Activated CD8-positive, alpha-beta memory T cell treated with anti-CD3 and anti-CD28 coated beads for 48 hours (primary cell): ENCODE measurements around the gene GMDS.

Experiments
- DNase-seq, 3 experiments: peaks; one replicate each; pipeline ENCODE4 v3.0.0-alpha.2; 2020; ENCODE audit warnings: low read depth in 2 of 3, low spot score in 2 of 3

The GMDS gene

GRCh38 chr6:2044192-2044591 lies 201.2 kb downstream of the GMDS start:
- no peak for DNase-seq

- no peak for DNase-seq
Measured at GRCh38 chr6:2042956-2043648, 202.3 kb downstream of the GMDS start.

GRCh38 chr6:2038092-2038491 lies 207.3 kb downstream of the GMDS start:
- no peak for DNase-seq

- no peak for DNase-seq
Measured at GRCh38 chr6:2037237-2037926, 208.0 kb downstream of the GMDS start.

- DNase-seq = no peak
Measured at GRCh38 chr6:2036710-2037023, 208.7 kb downstream of the GMDS start.

GRCh38 chr6:2035826-2036709 lies 209.3 kb downstream of the GMDS start:
- no peak for DNase-seq

- DNase-seq = no peak
Measured at GRCh38 chr6:2035046-2035445, 210.4 kb downstream of the GMDS start.

GRCh38 chr6:2034256-2034655 lies 211.1 kb downstream of the GMDS start:
- no peak for DNase-seq

- DNase-seq = no peak
Measured at GRCh38 chr6:2033544-2033943, 211.9 kb downstream of the GMDS start.

GRCh38 chr6:2030682-2031244 lies 214.6 kb downstream of the GMDS start:
- no peak for DNase-seq

GRCh38 chr6:2029952-2030351 lies 215.5 kb downstream of the GMDS start:
- no peak for DNase-seq

- DNase-seq = no peak
Measured at GRCh38 chr6:2029130-2029794, 216.1 kb downstream of the GMDS start.

- DNase-seq = no peak
Measured at GRCh38 chr6:2028457-2029038, 216.9 kb downstream of the GMDS start.

- no peak for DNase-seq
Measured at GRCh38 chr6:2026133-2026532, 219.3 kb downstream of the GMDS start.

- DNase-seq = no peak
Measured at GRCh38 chr6:2021713-2022125, 223.7 kb downstream of the GMDS start.

GRCh38 chr6:2020909-2021308 lies 224.5 kb downstream of the GMDS start:
- DNase-seq = no peak

- no peak for DNase-seq
Measured at GRCh38 chr6:2019051-2019450, 226.4 kb downstream of the GMDS start.

GRCh38 chr6:2016040-2016439 lies 229.4 kb downstream of the GMDS start:
- DNase-seq = no peak

- no peak for DNase-seq
Measured at GRCh38 chr6:2008383-2008976, 236.9 kb downstream of the GMDS start.

- no peak for DNase-seq
Measured at GRCh38 chr6:2007165-2007564, 238.2 kb downstream of the GMDS start.
